HEK293 (cell line): Measurements from ENCODE around the gene EIF1.

Experiments used
- ELK4 ChIP-seq: IDR thresholded peaks from 2 replicates; pipeline ENCODE4 v1.6.1; 2011; ENCODE audit warnings: mild to moderate bottlenecking, low read depth, low read length, borderline replicate concordance
- KLF9 ChIP-seq: fragments of 450-650 bp; formaldehyde crosslinking; IDR thresholded peaks from 2 replicates; pipeline ENCODE4 v1.5.1; 2016; ENCODE audit warnings: missing biosample characterization, missing genetic modification characterization, low read depth
- SCRT2 ChIP-seq: fragments of 450-650 bp; formaldehyde crosslinking; IDR thresholded peaks from 2 replicates; pipeline ENCODE4 v1.5.1; 2016; ENCODE audit warnings: missing biosample characterization, missing genetic modification characterization
- ZNF174 ChIP-seq: fragments of 450-650 bp; formaldehyde crosslinking; IDR thresholded peaks from 2 replicates; pipeline ENCODE4 v1.5.0; 2017; ENCODE audit warnings: missing biosample characterization, mild to moderate bottlenecking, missing genetic modification characterization
- ZNF175 ChIP-seq: fragments of 450-650 bp; formaldehyde crosslinking; IDR thresholded peaks from 2 replicates; pipeline ENCODE4 v1.5.1; 2016; ENCODE audit warnings: missing biosample characterization, missing genetic modification characterization
- ZNF239 ChIP-seq: fragments of 450-650 bp; formaldehyde crosslinking; IDR thresholded peaks from 2 replicates; pipeline ENCODE4 v1.5.1; 2016; ENCODE audit warnings: missing biosample characterization, missing genetic modification characterization
- ZNF266 ChIP-seq: fragments of 450-650 bp; formaldehyde crosslinking; IDR thresholded peaks from 2 replicates; pipeline ENCODE4 v1.5.1; 2016; ENCODE audit warnings: missing biosample characterization, missing genetic modification characterization, low read depth
- ZNF335 ChIP-seq: fragments of 450-650 bp; formaldehyde crosslinking; conservative IDR thresholded peaks from 2 replicates; pipeline ENCODE4 v1.5.1; 2016; ENCODE audit warnings: missing biosample characterization, missing genetic modification characterization
- ZNF391 ChIP-seq: fragments of 450-650 bp; formaldehyde crosslinking; IDR thresholded peaks from 2 replicates; pipeline ENCODE4 v1.5.1; 2016; ENCODE audit warnings: low read depth, missing biosample characterization, missing genetic modification characterization, borderline replicate concordance
- ZNF621 ChIP-seq: fragments of 450-650 bp; formaldehyde crosslinking; IDR thresholded peaks from 2 replicates; pipeline ENCODE4 v1.5.1; 2017; ENCODE audit warnings: missing biosample characterization, missing genetic modification characterization
- ZNF707 ChIP-seq: fragments of 450-650 bp; formaldehyde crosslinking; IDR thresholded peaks from 2 replicates; pipeline ENCODE4 v1.5.1; 2016; ENCODE audit warnings: missing biosample characterization, missing genetic modification characterization
- ZNF76 ChIP-seq: fragments of 450-650 bp; formaldehyde crosslinking; IDR thresholded peaks from 2 replicates; pipeline ENCODE4; 2016; ENCODE audit warnings: low read depth, missing biosample characterization, missing genetic modification characterization, borderline replicate concordance
- TF ChIP-seq, protein P1 (sequence below): fragments of 450-650 bp; formaldehyde crosslinking; IDR thresholded peaks from 2 replicates; pipeline ENCODE4 v1.5.1; 2016; ENCODE audit warnings: missing biosample characterization, missing genetic modification characterization

- TF ChIP-seq ZNF335 (tag by site-specific recombination) (no peak), ELK4 (no peak), ZNF391 (no peak), ZNF239 (no peak), ZNF76 (no peak), ZNF174 (tag by site-specific recombination) (no peak), SCRT2 (tag by site-specific recombination) (no peak), ZNF266 (tag by site-specific recombination) (no peak), ZNF707 (tag by site-specific recombination) (no peak), KLF9 (tag by site-specific recombination) (no peak), ZNF621 (tag by site-specific recombination) (no peak), ZNF175 (tag by site-specific recombination) (no peak)
- TF ChIP-seq, protein P1, sequence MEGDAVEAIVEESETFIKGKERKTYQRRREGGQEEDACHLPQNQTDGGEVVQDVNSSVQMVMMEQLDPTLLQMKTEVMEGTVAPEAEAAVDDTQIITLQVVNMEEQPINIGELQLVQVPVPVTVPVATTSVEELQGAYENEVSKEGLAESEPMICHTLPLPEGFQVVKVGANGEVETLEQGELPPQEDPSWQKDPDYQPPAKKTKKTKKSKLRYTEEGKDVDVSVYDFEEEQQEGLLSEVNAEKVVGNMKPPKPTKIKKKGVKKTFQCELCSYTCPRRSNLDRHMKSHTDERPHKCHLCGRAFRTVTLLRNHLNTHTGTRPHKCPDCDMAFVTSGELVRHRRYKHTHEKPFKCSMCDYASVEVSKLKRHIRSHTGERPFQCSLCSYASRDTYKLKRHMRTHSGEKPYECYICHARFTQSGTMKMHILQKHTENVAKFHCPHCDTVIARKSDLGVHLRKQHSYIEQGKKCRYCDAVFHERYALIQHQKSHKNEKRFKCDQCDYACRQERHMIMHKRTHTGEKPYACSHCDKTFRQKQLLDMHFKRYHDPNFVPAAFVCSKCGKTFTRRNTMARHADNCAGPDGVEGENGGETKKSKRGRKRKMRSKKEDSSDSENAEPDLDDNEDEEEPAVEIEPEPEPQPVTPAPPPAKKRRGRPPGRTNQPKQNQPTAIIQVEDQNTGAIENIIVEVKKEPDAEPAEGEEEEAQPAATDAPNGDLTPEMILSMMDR (tag by site-specific recombination) = no peak
Observed at GRCh38 chr17:41654678-41655607, 33.7 kb upstream of the EIF1 start.
